ENCODE measurements around the gene TUFT1. TPM values are rescaled to one million over a fixed set of nuclear protein-coding genes. Genes with fewer than 3 reads are reported as not detected.
"Not testable (repeated sequence)": the region's sequence is repeated elsewhere in the genome, so short reads cannot be mapped to it uniquely, and the experiment has no call there.

TUFT1 gene
- total RNA-seq, 1 donor from 2014 or later: 10.5 TPM

GRCh38 chr1:151518431-151518830, 21.7 kb upstream of the TUFT1 start:
- no peaks in the 10 kb centered on the region for H3K27me3 ChIP-seq (ENCODE audit: low read depth)
- ATAC-seq: no peak
- H3K9me3 ChIP-seq: no peaks in the 10 kb centered on the region
- H3K4me1 ChIP-seq: peaks cover 23% of the 10 kb centered on the region
- no peak for TF ChIP-seq CTCF (IDR thresholded peaks at IDR 0.05)
- H3K27ac ChIP-seq: no peak overlapping the region
- intact Hi-C loops (cut with DNase I): no loop called here
- H3K36me3 ChIP-seq: no peaks in the 10 kb centered on the region
- no peak for DNase-seq
- no peak overlapping the region for H3K4me3 ChIP-seq

GRCh38 chr1:151518936-151519335, 21.2 kb upstream of the TUFT1 start:
- Histone ChIP-seq H3K9me3 (no peaks in the 10 kb centered on the region), H3K36me3 (peaks cover 2% of the 10 kb centered on the region), H3K27ac (peak overlapping the region; percentile 31), H3K4me1 (peaks cover 23% of the 10 kb centered on the region), H3K4me3 (no peak overlapping the region), H3K27me3 (ENCODE audit: low read depth) (no peaks in the 10 kb centered on the region)
- no peak for TF ChIP-seq CTCF (IDR thresholded peaks at IDR 0.05)
- ATAC-seq: no peak
- intact Hi-C loops (cut with DNase I): no loop called here
- no peak for DNase-seq

GRCh38 chr1:151519667-151520066, 20.4 kb upstream of the TUFT1 start:
- no peak overlapping the region for H3K4me3 ChIP-seq
- peaks cover 18% of the 10 kb centered on the region for H3K4me1 ChIP-seq
- H3K9me3 ChIP-seq: no peaks in the 10 kb centered on the region
- DNase-seq: no peak
- peaks cover 9% of the 10 kb centered on the region for H3K36me3 ChIP-seq
- no peak for TF ChIP-seq CTCF (IDR thresholded peaks at IDR 0.05)
- intact Hi-C loops (cut with DNase I): no loop called here
- ATAC-seq: peak; percentile 71 to 74
- H3K27ac ChIP-seq: peak overlapping the region; percentile 65
- H3K27me3 ChIP-seq (ENCODE audit: low read depth): peaks cover 3% of the 10 kb centered on the region

GRCh38 chr1:151520359-151520758, 19.8 kb upstream of the TUFT1 start:
- Histone ChIP-seq H3K4me1 (peaks cover 13% of the 10 kb centered on the region), H3K36me3 (peaks cover 11% of the 10 kb centered on the region), H3K4me3 (no peak overlapping the region), H3K27me3 (ENCODE audit: low read depth) (peaks cover 3% of the 10 kb centered on the region), H3K27ac (peak overlapping the region; percentile 65), H3K9me3 (no peaks in the 10 kb centered on the region)
- intact Hi-C loops (cut with DNase I): no loop called here
- DNase-seq (no peak), ATAC-seq (peak in 1 of 2 donors; percentile 7)
- TF ChIP-seq CTCF (IDR thresholded peaks at IDR 0.05): no peak

- H3K9me3 ChIP-seq; intact Hi-C loops (cut with DNase I): not testable (repeated sequence)
- peaks cover 11% of the 10 kb centered on the region for H3K36me3 ChIP-seq
Observed at GRCh38 chr1:151522427-151522826, 17.7 kb upstream of the TUFT1 start.

GRCh38 chr1:151523326-151523725, 16.8 kb upstream of the TUFT1 start:
- H3K27ac ChIP-seq: no peak overlapping the region
- intact Hi-C loops (cut with DNase I): no loop called here
- H3K27me3 ChIP-seq (ENCODE audit: low read depth): peaks cover 3% of the 10 kb centered on the region
- no peak overlapping the region for H3K4me3 ChIP-seq
- DNase-seq (no peak), ATAC-seq (no peak)
- H3K9me3 ChIP-seq: no peaks in the 10 kb centered on the region
- H3K4me1 ChIP-seq: peaks cover 13% of the 10 kb centered on the region
- peaks cover 11% of the 10 kb centered on the region for H3K36me3 ChIP-seq
- no peak for TF ChIP-seq CTCF (IDR thresholded peaks at IDR 0.05)

More at GRCh38 chr1:151522427-151522826, 17.7 kb upstream of the TUFT1 start:
- not testable (repeated sequence) for H3K27ac ChIP-seq; ATAC-seq; DNase-seq; H3K4me3 ChIP-seq; H3K27me3 ChIP-seq (ENCODE audit: low read depth)
- H3K4me1 ChIP-seq: peaks cover 13% of the 10 kb centered on the region

Data from lower lobe of right lung (tissue), 2 donors.